CD4-positive, alpha-beta T cell treated with Interleukin-17A for 1 hour (primary cell): Measurements from ENCODE around the gene CLPTM1L.
"Not testable (repeated sequence)": the region's sequence is repeated elsewhere in the genome, so short reads cannot be mapped to it uniquely, and the experiment has no call there.

Experiments
- DNase-seq: peaks from one replicate; pipeline ENCODE4 v3.0.0-alpha.2; 2020

Gene CLPTM1L

GRCh38 chr5:1359031-1359645, 14.2 kb upstream of the CLPTM1L start:
- no peak for DNase-seq

DNA sequence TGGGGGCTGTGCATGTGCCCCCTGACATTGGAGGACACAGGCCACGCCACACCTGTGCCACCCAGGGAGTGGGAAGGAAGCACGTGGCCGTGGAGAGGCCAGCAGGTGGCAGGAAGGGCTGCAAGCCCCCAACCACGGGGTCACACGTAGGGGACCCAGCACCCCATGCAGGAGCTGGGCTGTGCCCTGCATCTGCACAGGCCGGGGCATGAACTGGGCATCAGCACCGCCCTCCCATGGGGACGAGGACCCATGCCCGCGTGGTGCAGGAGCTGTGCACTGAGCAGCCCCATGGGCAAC, 13.8 kb upstream of the CLPTM1L start:
- no peak for DNase-seq

DNA sequence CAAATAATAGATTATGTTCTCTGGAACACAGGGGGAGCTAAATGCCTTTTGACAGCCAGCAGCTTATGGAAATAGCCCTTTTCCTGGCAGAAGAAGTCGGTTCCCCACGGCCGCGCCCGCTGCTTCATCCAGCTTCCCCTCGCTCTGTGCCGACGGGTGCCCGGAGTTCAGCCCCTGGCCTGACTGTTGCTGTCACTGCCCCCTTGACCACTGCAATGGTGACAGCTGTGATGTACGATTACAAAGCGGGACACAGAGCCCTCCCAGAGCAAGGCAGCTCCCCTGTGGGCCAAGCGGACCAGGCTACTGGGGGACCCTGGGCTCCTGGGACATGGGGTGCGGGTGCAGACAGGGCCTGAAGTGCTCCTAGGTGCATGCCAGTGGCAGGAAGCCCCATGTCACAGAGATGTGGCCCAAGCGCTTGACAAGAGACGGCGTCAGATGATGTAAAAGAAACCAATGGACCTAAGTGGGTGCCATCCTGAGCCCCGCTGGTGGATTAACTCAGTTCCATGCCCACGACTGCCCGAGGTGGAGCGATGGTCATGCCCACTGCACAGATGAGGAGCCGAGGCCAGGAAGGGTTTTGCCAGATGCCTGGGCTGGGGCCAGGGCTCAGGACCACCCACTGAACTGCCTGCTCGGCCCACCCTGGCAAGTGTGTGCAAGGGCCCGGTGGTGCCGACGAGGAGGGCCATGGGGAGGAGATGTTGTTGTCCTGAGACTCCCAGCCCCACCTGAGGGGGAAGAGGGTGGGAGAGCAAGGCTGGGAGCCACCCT, 13.2 kb upstream of the CLPTM1L start:
- no peak for DNase-seq

DNA sequence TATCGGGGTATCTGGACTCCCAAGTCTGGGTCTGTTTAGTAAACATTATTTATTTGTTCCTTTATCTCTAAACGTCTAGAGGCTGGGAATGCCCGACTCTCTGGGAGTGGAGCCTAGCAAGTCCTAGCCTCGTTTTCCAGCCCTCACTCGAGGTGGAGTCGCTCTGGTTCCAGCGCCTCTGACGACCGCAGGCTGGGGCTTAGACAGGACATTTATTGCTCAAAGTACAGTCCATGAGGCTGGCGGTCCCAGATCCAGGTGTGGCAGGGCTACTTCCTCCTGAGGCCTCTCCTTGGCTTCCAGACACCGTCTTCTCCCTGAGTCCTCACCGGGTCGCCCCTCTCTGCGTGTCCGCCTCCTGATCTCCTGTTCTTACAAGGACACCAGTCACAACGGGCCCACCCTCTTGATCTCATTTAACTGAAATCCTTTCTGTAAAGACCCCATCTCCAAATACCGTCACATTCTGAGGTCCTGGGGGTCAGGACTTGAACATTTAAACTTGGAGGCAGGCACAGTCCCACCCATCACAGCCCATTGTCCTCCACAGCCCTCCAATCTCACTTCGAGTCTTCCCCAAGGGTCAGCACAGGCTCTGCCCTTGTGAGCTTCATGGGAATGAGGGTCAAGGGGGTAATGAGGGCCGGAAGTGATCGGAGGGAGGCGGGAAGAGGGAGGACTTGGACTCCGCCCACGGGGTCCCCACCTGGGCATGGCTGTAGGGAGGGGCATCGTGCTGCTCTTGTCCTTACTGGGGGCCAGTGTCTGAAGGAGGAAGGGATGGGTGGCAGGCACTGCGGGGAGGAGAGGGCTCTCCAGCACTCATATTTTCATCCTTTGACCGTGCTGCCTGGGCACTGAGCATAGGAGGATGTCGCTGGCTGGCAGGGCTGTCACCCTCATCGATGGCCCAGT, 12.2 kb upstream of the CLPTM1L start:
- no peak for DNase-seq

- no peak for DNase-seq
These were observed 9.7 kb upstream of the CLPTM1L start for GRCh38 chr5:1354576-1354975.

GRCh38 chr5:1352231-1353219, 7.6 kb upstream of the CLPTM1L start:
- DNase-seq, result no peak

DNA sequence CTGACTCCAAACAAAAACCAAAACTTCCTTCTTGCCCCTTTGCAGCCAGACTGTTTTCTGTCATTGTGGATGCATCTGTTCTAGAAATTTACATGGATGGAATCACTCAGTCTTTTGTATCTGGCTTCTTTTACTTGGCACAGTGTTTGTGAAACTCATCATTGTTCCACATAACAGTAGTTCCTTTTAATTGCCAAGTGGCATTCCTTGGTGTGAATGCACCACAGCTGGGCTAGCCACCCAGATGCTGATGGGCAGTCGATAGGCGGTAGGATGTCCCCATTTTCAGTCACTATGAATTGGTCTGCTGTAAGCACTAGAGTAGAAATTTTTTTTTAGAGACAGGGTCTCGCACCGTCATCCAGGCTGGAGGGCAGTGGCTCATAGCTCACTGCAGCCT, 6.3 kb upstream of the CLPTM1L start:
- DNase-seq, result no peak

DNA sequence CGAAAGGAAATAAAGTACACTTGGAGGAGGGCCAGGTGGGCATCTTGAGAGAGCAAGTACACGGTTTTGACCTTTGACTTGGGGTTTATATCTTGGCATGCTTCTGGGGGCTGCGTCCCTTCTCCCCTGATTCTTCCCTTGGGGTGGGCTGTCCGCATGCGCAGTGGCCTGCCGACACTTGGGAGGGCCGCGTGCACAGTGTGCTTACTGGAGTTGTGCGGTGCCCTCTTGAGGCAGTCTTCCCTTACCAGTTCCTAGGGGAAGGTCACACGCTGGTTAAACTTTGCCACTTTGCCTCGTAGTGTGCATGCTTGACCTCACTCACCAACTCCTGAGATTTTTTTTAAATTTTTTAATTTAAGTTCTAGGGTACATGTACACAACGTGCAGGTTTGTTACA, 4.3 kb upstream of the CLPTM1L start:
- DNase-seq, result no peak

- DNase-seq, result no peak
These were observed 4.0 kb upstream of the CLPTM1L start for GRCh38 chr5:1348986-1349245.

DNA sequence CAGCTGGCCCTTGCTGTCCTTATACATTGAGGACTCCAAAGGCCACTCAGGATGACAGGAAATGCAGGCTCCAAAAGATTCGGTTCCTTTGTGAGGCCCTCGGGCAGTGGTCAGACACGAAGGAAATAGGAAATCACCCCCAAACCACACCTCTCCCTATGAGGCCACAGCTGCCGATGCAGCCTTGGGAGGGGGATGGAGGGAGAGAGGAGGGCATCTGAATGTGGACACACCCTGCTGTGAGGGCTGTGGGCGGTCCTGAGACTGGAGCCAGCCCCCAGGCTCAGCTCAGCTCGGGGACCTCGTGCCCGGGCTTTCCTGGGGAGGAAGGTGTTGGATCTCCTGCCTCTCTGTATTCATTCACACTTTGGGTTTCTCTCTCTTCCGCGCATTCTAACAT, 2.7 kb upstream of the CLPTM1L start:
- DNase-seq, result no peak

- no peak for DNase-seq
These were observed 1.9 kb upstream of the CLPTM1L start for GRCh38 chr5:1346627-1347440.

DNA sequence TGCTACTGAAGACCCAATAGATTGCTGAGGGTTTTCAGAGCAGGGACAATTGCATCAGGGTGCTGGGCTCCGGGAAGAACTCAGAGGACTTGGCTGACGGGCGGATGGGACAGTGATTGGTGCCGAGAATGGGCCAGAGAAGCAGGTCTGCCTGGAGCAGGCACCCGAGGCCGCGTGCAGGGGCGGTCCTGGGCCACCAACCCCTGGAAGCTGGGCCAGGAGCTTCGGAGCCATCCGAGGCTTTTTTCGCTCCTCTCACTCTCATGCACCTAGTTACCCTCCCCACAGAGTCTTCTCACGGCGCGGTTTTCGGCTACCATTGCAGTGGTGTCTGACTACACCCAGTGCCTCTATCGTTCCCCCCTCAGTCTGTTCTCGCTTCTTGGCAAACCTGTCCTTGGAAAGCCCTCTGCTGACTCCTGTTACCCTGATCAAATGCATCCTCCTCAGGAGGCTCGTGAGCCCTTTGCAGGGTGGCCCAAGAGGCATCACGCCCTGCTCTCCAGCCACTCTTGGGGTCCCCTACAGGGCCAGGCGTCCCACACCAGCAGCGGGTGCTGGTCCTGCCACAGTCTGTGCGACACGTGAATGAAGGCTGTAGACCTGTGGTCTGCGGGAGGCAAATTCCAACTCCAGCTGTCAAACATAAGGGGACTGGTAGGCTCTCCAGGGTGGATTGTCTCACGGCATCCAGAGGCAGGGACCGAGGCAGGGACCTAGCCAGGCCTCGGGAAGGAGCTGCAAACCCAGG, 1.2 kb upstream of the CLPTM1L start:
- no peak for DNase-seq

- DNase-seq, result no peak
These were observed 683 bp downstream of the CLPTM1L start for GRCh38 chr5:1343931-1344901.

- DNase-seq, result no peak
These were observed 1.6 kb downstream of the CLPTM1L start for GRCh38 chr5:1343315-1343751.

DNA sequence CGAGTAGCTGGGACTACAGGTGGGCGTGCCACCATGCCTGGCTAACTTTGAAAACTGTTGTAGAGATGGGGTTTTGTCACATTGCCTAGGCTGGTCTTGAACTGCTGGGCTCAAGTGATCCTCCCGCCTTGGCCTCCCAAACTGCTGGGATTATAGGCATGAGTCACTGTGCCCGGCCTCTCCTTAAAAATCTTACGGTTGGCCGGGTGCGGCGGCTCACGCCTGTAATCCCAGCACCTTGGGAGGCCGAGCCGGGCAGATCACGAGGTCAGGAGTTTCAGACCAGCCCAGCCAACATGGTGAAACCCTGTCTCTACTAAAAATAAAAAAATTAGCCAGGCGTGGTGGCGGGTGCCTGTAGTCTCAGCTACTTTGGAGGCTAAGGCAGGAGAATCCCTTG, 2.2 kb downstream of the CLPTM1L start:
- DNase-seq, result not testable (repeated sequence)

- DNase-seq, result no peak
These were observed 2.6 kb downstream of the CLPTM1L start for GRCh38 chr5:1342268-1342667.

DNA sequence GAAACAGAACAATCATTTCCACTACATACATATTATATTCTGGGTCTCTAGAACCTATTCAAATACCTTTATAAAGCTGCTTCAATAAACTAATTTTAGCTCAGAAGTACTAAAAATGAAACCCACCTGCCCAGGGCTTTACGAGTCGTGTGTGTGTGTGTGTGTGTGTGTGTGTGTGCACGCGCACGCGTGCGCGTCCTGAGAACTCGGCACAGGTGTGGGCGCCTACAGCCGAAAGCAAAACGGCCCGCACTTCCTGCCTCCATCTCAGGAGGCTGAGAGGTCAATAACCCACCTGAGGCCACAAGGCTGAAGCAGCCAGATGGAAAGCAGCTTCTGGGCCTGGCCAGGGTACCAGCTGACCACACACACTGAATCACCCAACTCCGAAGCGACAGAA, 3.0 kb downstream of the CLPTM1L start:
- DNase-seq, result no peak

GRCh38 chr5:1339818-1340210, 5.1 kb downstream of the CLPTM1L start:
- DNase-seq, result not testable (repeated sequence)

GRCh38 chr5:1339139-1339817, 5.6 kb downstream of the CLPTM1L start:
- DNase-seq, result not testable (repeated sequence)
